PC-9 (cell line): ENCODE measurements around the gene NUDT17.

ENCODE experiments used
- CTCF ChIP-seq: fragments of 200-600 bp; sonication (generic); conservative IDR thresholded peaks from 2 replicates; pipeline ENCODE4 v1.6.1; 2017; ENCODE audit warnings: mixed run types, antibody characterized with exemption, mild to moderate bottlenecking, moderate library complexity
- EZH2 ChIP-seq: fragments of 200-600 bp; sonication (generic); IDR thresholded peaks from 2 replicates; pipeline ENCODE4 v1.8.0; 2017; ENCODE audit warnings: antibody characterized with exemption, low read depth

- TF ChIP-seq CTCF, result no peak
- no peak for TF ChIP-seq EZH2
These were observed 18.0 kb downstream of the NUDT17 start for GRCh38 chr1:145863282-145864018.
